ENCODE data around the gene ARHGEF12.

- no peak for TF ChIP-seq CTCF (IDR thresholded peaks at IDR 0.05)
- TF ChIP-seq POLR2A (IDR thresholded peaks at IDR 0.05): no peak
These were observed 14.4 kb downstream of the ARHGEF12 start for GRCh38 chr11:120350637-120351036.

Measured in thyroid gland (tissue), 4 donors.